Heart left ventricle (tissue), 13 donors: ENCODE measurements around the gene RNF224.

Experiments used
- CTCF ChIP-seq, 12 donors: fragments of 200-600 bp; sonication (generic) in 4 of 12; IDR thresholded peaks; one replicate each; pipeline versions ENCODE4 v1.5.0 to v1.8.0; 2018 to 2022; ENCODE audit warnings: antibody characterized with exemption in 12 of 12, mild to moderate bottlenecking in 5 of 12
- POLR2A ChIP-seq, 2 donors: fragments of 450-650 bp; IDR thresholded peaks; one replicate each; pipeline ENCODE4 v1.6.1; 2017; ENCODE audit warnings: antibody characterized with exemption in 2 of 2, mild to moderate bottlenecking in 2 of 2, moderate library complexity in 2 of 2
- donor health status: ischemic (EF 13 %, LVEDD 7.1; RV severe dilation, severe dysfunction).
- donor health status: DM: no; HTN: yes; CAD: no.
- donor health status: DM: no; HTN: no; CAD: no.
- donor health status: ischemic (EF 25% LVEDD 6.9; RV normal size, moderate dysfunction).
- donor health status: ischemic (EF 25% LVEDD 5.7; RV mildly dilated, moderate dysfunction).
- donor health status: ischemic (EF 35%, LVEDD 5.7; RV mildly dilated, moderate dysfunction).
- donor health status: nonischemic (EF 11% LVEDD 7.7; RV severe dilation, severe dysfunction).
- donor health status: DM: yes; HTN: yes; CAD: no.
- donor health status: PGD.
- donor health status: ischemic (EF 29% LVEDD 5.4; RV normal size, mild dysfunction).
- donor health status: nonischemic (EF 23%, LVEDD 6.1; RV moderate dilation, normal function).

DNA sequence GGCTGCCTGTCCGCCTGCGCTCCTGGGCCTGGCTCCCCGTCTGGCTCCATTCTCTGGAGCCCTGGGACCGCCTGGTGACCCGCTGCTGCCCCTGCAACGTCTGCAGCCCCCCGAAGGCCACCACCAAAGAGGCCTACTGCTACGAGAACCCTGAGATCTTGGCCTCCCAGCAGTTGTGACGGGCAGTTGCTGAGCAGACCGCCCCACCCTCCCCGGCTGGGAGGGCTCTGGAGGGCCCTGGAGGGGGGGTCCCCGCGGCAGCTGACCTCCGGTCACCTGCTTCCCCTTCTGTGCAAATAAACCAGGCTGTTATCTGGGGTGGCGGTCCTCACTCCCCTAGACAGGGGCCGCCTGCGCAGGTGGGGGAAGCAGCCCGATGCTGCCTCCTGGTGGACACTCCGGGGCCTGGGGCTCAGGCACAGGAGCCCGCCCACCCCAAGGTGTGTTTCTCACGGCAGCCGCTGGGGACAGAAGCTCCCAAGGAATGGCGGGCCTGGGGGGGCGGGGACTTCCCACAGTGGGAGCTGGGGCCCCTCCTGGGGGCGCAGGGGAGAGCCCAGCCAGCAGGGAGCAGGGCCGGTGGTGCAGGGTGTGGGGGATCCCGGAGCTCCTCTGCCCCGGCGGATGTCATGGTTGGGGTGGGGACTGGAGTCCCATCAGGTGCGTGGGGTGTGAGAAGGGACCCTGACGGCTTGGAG is 9.1 kb downstream of the RNF224 start:
- TF ChIP-seq CTCF (IDR thresholded peaks at IDR 0.05) (peak; percentile 91 to 100 (median 98)), POLR2A (IDR thresholded peaks at IDR 0.05) (peak in 1 of 2 donors; percentile 18)
